Stimulated activated CD8-positive, alpha-beta memory T cell treated with anti-CD3 and anti-CD28 coated beads, Interleukin-12 subunit alpha, Interleukin-12 subunit beta, amount 100 ng/mL, for 24 hours (primary cell): ENCODE data around the gene TRIM73.
"Not testable (repeated sequence)": the region's sequence is repeated elsewhere in the genome, so short reads cannot be mapped to it uniquely, and the experiment has no call there.

Experiments
- DNase-seq: peaks from one replicate; pipeline ENCODE4 v3.0.0-alpha.2; 2020; ENCODE audit errors: extremely low read depth

The TRIM73 gene

DNA sequence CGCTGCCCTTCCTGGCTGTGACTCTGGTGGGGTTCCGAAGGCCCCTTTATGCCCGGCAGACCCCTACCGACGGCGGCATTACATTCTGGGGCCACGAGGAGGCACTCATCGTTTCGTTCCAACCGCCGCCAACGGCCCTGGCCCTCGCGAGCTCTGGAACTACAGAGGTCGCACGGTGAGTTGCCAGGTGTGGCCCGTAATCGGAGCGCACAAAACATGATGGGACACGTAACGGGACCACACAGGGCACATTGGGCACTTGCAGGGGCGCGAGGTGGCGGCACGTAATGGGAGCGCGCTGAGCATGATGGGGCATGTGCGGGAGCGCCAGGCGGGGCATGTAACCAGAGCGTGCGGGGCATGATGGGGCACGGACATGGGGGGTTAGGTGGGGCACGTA is at the start of gene TRIM73:
TRIM73 (plus strand) TSS at position 301 of the 400 bp plus-strand sequence. CDS start 3,305 bp downstream, outside the sequence.
- not testable (repeated sequence) for DNase-seq

DNA sequence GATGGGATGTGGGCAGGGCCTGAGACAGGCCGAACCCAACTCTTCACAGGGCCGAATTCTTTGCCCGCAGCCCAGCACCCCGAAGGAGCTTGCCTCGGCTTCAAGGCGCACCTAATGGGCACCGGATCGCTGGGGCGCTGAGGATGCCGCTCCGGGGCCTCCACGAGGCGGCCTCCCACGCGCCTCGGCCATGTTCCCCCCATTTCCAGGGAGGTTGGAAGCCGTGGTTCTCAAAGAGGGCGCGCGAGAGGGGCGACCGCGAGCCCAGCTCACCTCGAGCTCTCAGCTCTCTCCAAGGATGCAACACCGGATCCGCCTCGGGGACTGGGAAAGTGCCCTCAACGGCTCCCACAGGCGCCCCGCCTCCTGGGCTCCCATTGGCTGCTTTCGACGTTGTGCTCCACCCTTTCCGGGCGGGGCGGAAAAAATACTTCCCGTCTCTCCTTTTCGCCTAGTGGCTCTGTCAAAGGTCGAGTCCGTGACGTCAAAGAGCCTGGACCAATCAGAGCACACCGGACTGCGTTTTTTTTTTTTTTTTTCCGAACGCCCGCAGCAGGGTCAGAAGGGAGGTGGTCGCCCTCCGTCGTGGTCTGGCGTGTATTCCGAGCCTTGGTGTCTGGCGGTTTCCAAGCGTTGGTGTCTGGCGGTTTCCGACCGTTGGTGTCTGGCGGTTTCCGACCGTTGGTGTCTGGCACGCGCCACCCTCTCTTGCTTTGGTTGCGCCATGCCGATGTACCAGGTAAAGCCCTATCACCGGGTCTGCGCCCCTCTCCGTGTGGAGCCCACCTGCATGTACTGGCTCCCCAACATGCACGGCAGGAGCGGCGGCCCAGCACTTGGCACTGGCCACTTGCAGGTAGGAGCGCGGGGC is 36.5 kb upstream of the TRIM73 start:
- DNase-seq = not testable (repeated sequence)

DNA sequence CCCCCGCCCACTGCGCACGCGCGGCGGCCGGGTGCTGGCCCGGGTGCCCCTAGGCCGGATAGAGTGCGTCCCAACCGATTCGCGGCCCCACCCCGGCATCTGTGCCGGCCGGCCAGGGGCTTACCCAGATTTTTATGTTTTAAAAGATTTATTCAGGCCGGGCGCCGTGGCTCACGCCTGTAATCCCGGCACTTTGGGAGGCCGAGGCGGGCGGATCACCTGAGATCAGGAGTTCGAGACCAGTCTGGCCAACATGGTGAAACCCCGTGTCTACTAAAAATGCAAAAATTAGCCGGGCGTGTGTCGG is 35.9 kb upstream of the TRIM73 start:
- DNase-seq = not testable (repeated sequence)

DNA sequence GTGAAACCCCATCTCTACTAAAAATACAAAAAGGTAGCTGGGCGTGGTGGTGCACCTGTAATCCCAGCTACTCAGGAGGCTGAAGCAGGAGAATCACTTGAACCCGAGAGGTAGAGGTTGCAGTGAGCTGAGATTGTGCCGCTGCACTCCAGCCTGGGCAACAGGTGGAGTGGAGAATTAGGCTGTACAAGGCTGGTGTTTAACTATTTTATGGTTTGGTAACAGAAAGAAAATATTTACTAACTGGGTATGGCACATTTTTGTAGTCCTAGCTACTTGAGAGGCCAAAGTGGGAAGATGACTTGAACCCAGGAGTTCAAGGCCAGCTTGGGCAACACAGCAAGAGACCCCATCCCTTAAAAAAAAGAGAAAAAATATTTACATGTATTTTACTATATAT is 31.4 kb upstream of the TRIM73 start:
- not testable (repeated sequence) for DNase-seq

DNA sequence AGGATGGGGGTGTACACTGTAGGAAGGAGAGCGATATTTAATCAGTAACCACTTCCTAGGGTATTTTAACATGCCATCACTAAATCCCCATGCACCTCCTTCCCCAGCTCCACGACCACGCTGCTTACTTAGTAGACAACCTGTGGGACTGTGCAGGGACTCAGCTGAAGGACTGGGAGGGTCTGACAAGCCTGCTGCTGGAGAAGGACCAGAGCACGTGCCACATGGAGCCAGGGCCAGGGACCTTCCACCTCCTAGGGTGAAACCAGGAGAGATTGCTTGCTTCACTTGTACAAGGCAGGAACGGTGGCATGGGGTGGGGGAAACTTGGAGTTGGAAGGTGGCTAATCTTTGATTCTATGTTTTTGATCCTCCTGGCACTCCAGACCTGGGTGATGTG is 28.8 kb upstream of the TRIM73 start:
- DNase-seq = not testable (repeated sequence)

DNA sequence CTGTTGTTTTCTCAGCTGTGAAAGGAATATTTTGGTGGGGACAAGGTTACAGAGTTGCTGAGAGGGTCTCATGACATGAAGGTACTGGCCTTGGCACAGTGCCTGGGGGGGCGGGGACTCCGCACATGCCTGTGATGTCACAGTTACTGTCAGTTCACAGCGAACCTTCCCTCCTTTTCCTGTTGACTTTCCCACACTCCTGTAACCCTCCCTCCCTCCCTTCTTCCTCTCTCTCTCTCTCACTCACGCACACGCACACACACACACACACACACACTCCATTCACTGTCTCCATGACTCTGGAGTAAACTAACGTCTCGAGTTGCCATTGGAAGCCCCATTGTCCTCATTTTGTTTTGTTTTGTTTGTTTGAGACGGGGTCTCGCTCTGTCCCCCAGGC is 28.1 kb upstream of the TRIM73 start:
- not testable (repeated sequence) for DNase-seq

DNA sequence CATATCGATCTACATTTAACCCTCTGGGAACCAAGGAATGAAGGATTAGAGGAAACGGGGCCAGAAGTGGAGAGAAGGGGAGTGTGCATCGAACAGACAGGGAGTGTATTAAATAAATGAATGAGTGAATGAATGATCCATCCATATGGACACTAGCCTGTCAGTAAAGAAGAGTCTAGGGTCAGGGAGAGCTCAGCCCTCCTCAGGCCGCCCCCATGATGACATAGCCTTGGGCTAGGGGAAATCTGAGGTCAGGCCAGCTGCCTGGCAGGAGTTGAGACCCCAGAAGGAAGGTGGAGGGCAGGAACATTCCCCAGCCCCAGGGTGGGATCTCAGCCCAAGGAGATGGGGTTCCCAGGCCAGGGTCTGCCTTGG is 21.3 kb upstream of the TRIM73 start:
- DNase-seq = not testable (repeated sequence)

DNA sequence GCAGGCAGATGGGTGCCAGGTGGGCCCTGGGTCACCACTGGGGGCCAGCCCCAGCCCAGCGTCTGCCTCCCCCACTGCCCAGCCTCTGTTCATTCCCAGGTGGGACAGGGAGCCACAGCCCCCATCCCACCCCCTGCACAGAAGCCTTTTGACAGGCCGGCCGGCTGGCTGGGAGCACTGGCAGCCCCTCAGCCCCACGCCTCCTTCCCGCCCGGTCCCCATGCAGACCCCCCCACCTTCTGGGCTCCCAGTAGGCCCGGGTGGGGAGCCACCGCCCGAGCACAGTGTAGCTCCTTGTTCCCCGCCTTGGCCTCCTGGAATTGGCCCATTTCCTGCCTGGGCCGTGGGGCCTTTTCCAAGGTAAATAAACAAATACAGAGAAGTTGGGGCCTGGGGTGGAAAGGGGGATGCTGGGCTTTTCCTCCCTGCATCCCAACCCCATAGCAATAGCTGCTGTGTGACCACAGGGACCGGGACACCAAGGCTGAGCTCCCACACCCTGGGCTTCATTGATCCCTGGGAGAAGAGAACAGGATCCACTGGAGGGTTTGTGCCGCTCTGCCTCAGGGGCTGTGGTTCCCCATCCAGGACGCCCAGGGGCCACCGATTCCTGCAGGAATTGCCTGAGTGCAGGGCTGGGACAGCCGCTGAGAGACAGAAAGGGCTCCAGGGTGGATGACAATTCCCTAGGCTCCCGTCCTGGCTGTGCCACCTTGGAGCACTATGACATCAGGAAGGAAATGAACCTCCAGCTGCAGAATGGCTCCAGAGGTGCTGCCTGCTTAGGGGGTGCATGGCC is 20.7 kb upstream of the TRIM73 start:
- not testable (repeated sequence) for DNase-seq

DNA sequence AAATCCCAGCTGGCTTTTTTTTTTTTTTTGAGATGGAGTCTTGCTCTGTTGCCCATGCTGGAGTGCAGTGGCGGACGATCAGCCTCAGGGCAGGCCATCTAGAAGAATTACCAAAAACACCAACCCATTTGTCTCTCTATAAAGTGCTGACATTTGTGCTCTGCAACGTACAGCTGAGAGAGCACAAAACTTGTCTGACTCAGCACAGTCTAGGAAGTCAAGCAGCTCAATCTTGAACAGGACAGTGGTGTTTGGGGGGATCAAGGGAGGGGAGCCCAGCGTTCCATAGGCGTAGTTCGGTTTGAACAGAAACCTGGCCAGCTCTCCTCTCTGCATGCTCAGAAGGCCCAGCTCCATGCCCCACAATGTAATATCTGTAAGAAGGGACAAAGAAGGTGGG is 2.2 kb upstream of the TRIM73 start:
- DNase-seq = not testable (repeated sequence)

DNA sequence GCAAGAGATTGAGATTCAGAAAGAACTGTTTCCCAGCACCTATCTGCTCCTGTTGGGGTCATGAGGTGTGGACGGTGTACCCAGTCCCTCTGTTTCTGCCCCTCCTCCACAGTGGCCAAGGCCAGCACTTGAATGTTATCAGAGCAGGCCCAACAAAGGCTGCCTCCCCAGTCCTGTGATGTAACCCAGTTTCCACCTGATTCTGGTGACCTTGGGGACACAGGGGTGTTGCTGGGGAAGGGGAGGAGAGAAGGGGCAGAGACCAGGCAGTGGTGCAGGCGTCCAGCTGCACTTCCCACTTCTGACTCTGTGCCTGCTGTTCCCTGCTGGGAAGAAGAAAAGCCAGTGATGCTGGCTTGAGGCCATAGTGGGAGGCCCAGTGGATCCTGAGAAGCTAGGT is 2.4 kb downstream of the TRIM73 start:
- DNase-seq = not testable (repeated sequence)

DNA sequence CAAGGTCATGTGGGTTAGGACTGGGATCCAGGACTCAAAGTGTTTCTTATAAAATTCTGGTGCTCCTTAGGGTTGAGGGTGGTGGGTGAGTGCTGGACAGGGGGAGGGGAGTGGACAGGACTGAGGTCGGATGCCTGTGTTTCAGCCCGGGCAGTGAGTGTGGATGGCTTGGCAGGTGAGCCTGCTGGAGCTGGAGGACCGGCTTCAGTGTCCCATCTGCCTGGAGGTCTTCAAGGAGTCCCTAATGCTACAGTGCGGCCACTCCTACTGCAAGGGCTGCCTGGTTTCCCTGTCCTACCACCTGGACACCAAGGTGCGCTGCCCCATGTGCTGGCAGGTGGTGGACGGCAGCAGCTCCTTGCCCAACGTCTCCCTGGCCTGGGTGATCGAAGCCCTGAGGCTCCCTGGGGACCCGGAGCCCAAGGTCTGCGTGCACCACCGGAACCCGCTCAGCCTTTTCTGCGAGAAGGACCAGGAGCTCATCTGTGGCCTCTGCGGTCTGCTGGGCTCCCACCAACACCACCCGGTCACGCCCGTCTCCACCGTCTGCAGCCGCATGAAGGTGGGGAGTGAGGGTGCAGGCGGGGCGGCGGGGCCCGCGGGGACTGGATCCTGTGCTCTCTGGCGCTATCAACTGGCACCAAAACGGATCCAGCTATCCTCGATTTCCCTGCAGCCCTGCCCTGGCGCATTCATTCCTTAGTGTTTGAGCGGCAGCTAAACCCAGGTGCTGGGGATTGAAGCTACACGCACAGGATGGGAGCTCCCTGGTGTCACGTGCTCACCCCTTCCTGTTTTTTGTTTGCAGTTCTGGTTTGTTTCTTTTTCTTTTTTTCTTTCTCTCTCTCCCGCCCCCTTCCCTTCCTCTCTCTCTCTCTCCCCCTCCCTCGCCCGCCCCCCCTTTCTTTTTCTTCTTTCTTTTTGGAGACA is 3.6 kb downstream of the TRIM73 start:
- not testable (repeated sequence) for DNase-seq

DNA sequence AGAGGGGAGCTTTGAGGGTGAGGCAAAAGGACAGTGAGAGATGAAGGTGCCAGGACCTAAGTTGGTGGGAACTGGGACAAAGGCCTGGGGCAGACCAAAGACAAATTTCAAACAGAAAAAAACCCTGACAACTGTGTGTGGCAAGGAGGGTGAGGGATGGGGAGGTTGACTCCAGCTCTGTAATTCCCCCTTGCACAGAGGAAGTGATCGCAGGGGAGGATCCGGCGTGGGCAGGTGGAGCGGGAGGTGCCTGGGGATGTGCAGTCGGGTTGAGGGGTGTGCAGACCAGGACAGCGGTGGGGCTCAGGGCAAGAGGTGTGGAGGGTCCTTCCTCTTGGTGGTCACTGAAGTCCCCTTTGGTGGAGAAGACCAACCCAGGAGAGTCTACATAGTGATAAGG is 5.1 kb downstream of the TRIM73 start:
- not testable (repeated sequence) for DNase-seq

DNA sequence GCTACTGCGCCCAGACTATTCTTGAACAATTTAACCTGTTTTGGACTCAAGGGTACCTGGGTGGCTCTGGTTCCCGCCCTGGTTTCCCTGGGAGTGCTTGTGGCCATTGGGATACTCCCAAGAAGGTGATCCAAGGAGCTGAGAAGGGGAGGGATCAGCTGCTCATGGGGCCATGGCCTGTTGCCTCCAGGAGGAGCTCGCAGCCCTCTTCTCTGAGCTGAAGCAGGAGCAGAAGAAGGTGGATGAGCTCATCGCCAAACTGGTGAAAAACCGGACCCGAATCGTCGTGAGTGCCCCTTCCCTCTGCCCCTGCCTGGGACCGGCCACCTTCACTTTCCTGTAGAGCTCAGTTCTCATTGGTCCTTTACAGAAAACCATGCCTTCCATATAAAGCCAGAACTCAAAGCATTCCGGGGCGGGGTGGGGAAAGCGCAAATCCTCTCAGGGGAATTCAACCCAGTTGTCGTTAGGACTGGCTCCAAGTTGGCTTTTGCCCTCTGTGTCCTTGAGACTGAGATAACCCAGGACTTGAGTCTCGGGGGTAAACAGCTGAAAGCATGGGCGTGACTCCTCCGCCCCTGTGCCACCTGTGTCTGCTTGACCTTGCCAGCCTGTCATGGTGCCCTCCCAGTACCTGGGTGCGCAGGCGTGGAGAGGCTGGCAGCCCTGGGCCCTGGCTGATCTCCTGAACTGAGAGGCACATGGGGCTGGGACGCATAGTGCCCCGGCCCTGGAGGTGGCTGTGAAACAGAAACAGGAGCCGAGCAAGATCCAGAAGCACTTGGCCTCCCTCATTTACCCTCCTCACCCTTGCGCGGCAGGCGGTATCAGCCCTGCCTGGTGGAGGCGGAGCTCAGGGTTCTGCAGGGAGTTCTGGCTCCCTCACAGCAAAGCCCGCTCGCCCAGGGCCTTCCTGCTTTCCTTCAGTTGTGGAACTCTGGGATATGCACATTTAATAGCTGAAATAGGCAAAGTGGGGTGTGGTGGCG is 8.3 kb downstream of the TRIM73 start:
- not testable (repeated sequence) for DNase-seq

DNA sequence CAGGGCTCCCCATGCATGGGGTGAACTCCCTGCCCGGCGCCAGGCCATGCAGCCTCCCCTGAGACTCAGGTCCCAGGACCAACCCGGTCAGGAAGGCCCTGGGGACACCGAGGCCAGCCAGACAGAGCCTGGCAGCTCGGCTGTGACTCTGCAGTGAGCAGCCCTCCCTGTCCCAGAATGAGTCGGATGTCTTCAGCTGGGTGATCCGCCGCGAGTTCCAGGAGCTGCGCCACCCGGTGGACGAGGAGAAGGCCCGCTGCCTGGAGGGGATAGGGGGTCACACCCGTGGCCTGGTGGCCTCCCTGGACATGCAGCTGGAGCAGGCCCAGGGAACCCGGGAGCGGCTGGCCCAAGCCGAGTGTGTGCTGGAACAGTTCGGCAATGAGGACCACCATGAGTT is 9.2 kb downstream of the TRIM73 start:
- DNase-seq = not testable (repeated sequence)

DNA sequence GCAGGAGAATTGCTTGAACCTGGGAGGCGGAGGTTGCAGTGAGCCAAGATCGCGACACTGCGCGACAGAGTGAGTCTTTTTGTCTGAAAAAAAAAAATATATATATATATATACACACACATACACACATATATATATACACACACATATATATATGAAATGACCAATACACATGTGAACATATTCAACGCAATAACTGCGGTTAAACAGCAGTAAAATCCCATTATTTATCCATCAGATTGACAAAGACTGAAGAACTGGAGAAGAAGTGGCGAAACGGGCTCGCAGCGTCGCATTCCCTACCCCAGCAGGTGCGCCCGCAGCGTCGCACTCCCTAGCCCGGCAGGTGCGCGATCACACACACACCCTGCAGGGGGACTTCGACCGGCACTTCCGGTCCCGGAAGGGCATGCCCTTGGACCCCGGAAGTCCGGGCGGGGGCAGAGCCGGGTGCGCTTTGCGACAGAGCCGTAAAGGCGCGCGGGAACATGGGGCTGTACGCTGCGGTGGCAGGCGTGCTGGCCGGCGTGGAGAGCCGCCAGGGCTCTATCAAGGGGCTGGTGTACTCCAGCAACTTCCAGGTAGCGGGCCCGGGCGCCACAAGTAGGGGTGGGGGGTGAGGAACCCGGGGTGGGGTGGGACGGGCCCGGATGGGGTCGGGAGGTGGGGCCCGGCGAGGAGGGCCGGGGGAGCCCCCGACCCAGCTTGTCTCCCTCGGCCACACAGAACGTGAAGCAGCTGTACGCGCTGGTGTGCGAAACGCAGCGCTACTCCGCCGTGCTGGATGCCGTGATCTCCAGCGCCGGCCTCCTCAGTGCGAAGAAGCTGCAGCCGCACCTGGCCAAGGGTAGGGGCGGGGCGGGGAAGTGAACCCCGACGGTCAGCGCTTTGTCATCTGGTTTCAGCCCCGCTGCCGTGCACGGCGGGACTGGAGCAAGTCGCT is 14.7 kb downstream of the TRIM73 start:
- DNase-seq = not testable (repeated sequence)

DNA sequence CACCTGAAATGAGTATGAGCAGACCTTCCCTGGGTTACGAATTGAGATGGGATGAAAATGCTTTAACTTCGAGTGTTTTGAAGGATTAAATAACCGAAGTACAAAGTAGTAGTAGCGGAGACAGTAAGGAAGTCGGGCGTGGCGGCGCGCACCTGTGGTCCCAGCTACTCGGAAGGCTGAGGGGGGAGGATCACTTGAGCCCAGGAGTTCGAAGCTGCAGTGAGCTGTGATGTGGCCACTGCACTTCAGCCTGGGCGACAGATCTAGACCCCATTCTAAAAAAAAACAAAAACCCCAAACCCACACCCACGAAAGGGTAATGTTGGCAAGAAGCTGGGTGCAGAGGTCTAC is 15.4 kb downstream of the TRIM73 start:
- DNase-seq = not testable (repeated sequence)

DNA sequence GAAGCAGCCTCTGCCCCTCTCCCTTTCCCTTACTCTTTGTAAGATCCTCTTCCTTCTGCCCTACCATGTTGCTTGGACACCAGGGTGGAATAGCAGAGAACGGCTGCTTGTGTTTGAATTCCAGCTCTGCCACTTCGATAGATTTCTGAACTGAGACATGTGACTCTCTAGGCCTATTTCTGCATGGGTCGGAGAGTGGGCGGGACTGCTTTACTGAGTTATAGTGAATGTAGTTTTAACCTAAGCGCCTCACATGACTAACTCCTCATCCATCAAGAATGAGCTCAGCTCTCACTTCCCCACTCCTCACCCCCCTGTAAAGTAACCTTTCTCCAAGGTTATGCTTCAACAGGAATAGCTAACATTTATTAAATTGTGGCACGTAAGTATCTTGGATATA is 18.8 kb downstream of the TRIM73 start:
- not testable (repeated sequence) for DNase-seq

DNA sequence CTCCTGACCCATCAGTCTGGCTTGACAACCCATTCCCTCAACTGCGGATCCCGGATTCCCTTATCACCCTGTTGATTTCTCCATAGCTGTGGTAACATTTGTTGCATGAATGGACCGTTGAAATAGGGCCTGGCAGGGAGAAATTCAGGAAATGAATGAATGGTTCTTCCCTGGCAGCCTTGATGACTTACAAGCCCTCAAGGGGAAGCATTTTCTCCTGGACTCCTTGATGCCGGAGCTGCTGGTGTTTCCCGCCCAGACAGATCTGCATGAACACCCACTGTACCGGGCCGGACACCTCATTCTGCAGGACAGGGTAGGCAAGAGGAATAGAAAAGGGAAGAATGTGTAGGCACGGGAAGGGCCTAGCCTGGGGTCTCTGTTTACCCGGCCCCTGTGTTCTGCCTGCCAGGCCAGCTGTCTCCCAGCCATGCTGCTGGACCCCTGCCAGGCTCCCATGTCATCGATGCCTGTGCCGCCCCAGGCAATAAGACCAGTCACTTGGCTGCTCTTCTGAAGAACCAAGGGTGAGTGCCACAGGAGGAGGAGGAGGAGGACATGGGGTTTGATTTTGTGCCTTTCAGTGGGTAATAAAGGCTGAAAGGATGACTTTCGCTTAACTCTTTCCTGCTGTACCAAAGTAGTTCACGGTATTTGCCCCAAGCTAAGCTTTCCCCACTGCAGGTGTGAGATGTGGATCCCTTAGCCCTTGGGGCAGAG is 19.4 kb downstream of the TRIM73 start:
- not testable (repeated sequence) for DNase-seq

DNA sequence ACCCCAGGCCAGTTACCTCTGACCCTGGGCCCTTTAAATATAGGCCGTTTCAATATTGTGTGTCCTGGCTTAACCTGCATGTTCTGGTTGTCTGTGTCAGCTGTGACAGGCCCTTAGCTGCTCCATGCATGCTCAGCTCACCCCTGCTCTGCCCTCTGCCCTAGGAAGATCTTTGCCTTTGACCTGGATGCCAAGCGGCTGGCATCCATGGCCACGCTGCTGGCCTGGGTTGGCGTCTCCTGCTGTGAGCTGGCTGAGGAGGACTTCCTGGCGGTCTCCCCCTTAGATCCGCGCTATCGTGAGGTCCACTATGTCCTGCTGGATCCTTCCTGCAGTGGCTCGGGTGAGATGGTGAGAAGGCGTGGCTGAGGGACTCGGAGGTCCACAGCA is 20.0 kb downstream of the TRIM73 start:
- DNase-seq = not testable (repeated sequence)
